Suprapubic skin (tissue), 4 donors: ENCODE measurements around the gene GATA6.

ENCODE experiments used
- EP300 ChIP-seq: sonication (generic); formaldehyde crosslinking; IDR thresholded peaks from one replicate; pipeline ENCODE4 v1.6.1; 2017; ENCODE audit warnings: antibody characterized with exemption
- POLR2A ChIP-seq, 2 donors: fragments of 450-650 bp; IDR thresholded peaks; one replicate each; pipeline ENCODE4 v1.6.1; 2017; ENCODE audit warnings: antibody characterized with exemption in 2 of 2, mild to moderate bottlenecking in 2 of 2, moderate library complexity in 2 of 2
- POLR2AphosphoS5 ChIP-seq, 3 donors: sonication (generic); formaldehyde crosslinking; IDR thresholded peaks; one replicate each; pipeline ENCODE4 v1.6.1; 2017; ENCODE audit warnings: antibody characterized with exemption in 3 of 3
- TF ChIP-seq, protein P1 (sequence below), 2 donors: fragments of 200-600 bp in 1 of 2; fragments of 450-650 bp in 1 of 2; sonication (generic) in 1 of 2; IDR thresholded peaks; one replicate each; pipeline ENCODE4 v1.5.1; 2016 to 2019; ENCODE audit warnings: antibody characterized with exemption in 2 of 2, mild to moderate bottlenecking in 1 of 2, moderate library complexity in 1 of 2

DNA sequence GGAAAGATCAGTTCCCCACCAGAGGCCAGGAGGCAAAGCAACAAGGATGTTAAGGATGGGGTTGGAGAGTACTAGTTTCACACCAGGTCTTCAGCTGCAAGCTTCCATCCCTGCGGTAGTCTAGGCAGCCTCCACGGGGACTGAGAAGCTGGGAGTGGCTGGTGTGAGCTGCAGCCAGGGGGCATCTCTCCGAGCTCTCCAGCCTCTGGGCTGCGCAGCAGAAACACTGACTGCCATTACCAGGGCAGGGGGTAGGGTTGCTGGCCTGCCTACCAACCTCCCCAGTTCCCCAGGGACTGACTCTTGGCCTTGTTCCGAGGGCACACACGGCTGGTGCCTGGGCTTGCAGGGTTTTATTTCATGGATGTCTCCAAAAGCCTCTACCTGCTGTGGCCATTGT, 15.9 kb downstream of the GATA6 start:
- TF ChIP-seq EP300 (no peak), POLR2A (IDR thresholded peaks at IDR 0.05) (no peak), POLR2AphosphoS5 (IDR thresholded peaks at IDR 0.05) (no peak)
- TF ChIP-seq, protein P1, sequence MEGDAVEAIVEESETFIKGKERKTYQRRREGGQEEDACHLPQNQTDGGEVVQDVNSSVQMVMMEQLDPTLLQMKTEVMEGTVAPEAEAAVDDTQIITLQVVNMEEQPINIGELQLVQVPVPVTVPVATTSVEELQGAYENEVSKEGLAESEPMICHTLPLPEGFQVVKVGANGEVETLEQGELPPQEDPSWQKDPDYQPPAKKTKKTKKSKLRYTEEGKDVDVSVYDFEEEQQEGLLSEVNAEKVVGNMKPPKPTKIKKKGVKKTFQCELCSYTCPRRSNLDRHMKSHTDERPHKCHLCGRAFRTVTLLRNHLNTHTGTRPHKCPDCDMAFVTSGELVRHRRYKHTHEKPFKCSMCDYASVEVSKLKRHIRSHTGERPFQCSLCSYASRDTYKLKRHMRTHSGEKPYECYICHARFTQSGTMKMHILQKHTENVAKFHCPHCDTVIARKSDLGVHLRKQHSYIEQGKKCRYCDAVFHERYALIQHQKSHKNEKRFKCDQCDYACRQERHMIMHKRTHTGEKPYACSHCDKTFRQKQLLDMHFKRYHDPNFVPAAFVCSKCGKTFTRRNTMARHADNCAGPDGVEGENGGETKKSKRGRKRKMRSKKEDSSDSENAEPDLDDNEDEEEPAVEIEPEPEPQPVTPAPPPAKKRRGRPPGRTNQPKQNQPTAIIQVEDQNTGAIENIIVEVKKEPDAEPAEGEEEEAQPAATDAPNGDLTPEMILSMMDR (IDR thresholded peaks at IDR 0.05): no peak
